Measurements from ENCODE around the gene AKAP8L.
"Not testable (repeated sequence)": the region's sequence is repeated elsewhere in the genome, so short reads cannot be mapped to it uniquely, and the experiment has no call there.

AKAP8L gene

GRCh38 chr19:15417699-15418098 lies 1.1 kb downstream of the AKAP8L start:
- peak; percentile 26 for DNase-seq

GRCh38 chr19:15412832-15413231 lies 6.0 kb downstream of the AKAP8L start:
- DNase-seq, result no peak

- peak; percentile 26 for DNase-seq
Observed at GRCh38 chr19:15411351-15411750, 7.4 kb downstream of the AKAP8L start.

GRCh38 chr19:15404780-15405211 lies 14.0 kb downstream of the AKAP8L start:
- no peak for DNase-seq

GRCh38 chr19:15404097-15404779 lies 14.6 kb downstream of the AKAP8L start:
- DNase-seq, result no peak

GRCh38 chr19:15403151-15403531 lies 15.6 kb downstream of the AKAP8L start:
- DNase-seq, result no peak

- DNase-seq, result no peak
Observed at GRCh38 chr19:15402411-15403150, 16.2 kb downstream of the AKAP8L start.

- DNase-seq, result no peak
Observed at GRCh38 chr19:15401397-15401710, 17.4 kb downstream of the AKAP8L start.

- no peak for DNase-seq
Observed at GRCh38 chr19:15400521-15401396, 18.0 kb downstream of the AKAP8L start.

GRCh38 chr19:15399635-15400034 lies 19.2 kb downstream of the AKAP8L start:
- DNase-seq, result no peak

- no peak for DNase-seq
Observed at GRCh38 chr19:15399234-15399515, 19.6 kb downstream of the AKAP8L start.

GRCh38 chr19:15398501-15399233 lies 20.1 kb downstream of the AKAP8L start:
- DNase-seq, result no peak

GRCh38 chr19:15397782-15398181 lies 21.0 kb downstream of the AKAP8L start:
- DNase-seq, result no peak

- DNase-seq, result no peak
Observed at GRCh38 chr19:15397236-15397635, 21.6 kb downstream of the AKAP8L start.

GRCh38 chr19:15396436-15396835 lies 22.4 kb downstream of the AKAP8L start:
- no peak for DNase-seq

- not testable (repeated sequence) for DNase-seq
Observed at GRCh38 chr19:15395251-15395650, 23.5 kb downstream of the AKAP8L start.

- DNase-seq, result no peak
Observed at GRCh38 chr19:15394426-15394825, 24.4 kb downstream of the AKAP8L start.

GRCh38 chr19:15393963-15394362 lies 24.8 kb downstream of the AKAP8L start:
- peak; percentile 26 for DNase-seq

GRCh38 chr19:15390814-15391213 lies 28.0 kb downstream of the AKAP8L start:
- no peak for DNase-seq

- DNase-seq, result no peak
Observed at GRCh38 chr19:15381864-15382263, 36.9 kb downstream of the AKAP8L start.

GRCh38 chr19:15381429-15381828 lies 37.4 kb downstream of the AKAP8L start:
- no peak for DNase-seq

GRCh38 chr19:15379999-15380647 lies 38.7 kb downstream of the AKAP8L start:
- peak; percentile 54 for DNase-seq
